HG02571 (cell line): ENCODE measurements around the gene TRMT61A.
"Not testable (repeated sequence)": the region's sequence is repeated elsewhere in the genome, so short reads cannot be mapped to it uniquely, and the experiment has no call there.

Experiments
- ATAC-seq: cut with Tn5 transposase; IDR thresholded peaks from one replicate; pipeline ENCODE4 v1.9.1; 2021; ENCODE audit warnings: mild to moderate bottlenecking, moderate library complexity; ENCODE audit not compliant: unreplicated experiment

TRMT61A gene

GRCh38 chr14:103508521-103509329, 20.3 kb upstream of the TRMT61A start:
- ATAC-seq: no peak

- no peak for ATAC-seq
Observed at GRCh38 chr14:103509864-103510723, 18.9 kb upstream of the TRMT61A start.

- no peak for ATAC-seq
Observed at GRCh38 chr14:103510724-103511693, 18.0 kb upstream of the TRMT61A start.

- not testable (repeated sequence) for ATAC-seq
Observed at GRCh38 chr14:103512180-103512579, 16.8 kb upstream of the TRMT61A start.

GRCh38 chr14:103512701-103513611, 16.0 kb upstream of the TRMT61A start:
- ATAC-seq: no peak

- no peak for ATAC-seq
Observed at GRCh38 chr14:103514596-103515421, 14.2 kb upstream of the TRMT61A start.

- ATAC-seq: no peak
Observed at GRCh38 chr14:103516426-103517173, 12.4 kb upstream of the TRMT61A start.

GRCh38 chr14:103517174-103517566, 11.8 kb upstream of the TRMT61A start:
- ATAC-seq: no peak

GRCh38 chr14:103517721-103518421, 11.1 kb upstream of the TRMT61A start:
- ATAC-seq: no peak

GRCh38 chr14:103518422-103519042, 10.5 kb upstream of the TRMT61A start:
- ATAC-seq: no peak

GRCh38 chr14:103519043-103519836, 9.8 kb upstream of the TRMT61A start:
- ATAC-seq: no peak

GRCh38 chr14:103519837-103520212, 9.2 kb upstream of the TRMT61A start:
- no peak for ATAC-seq

- ATAC-seq: no peak
Observed at GRCh38 chr14:103520269-103520656, 8.7 kb upstream of the TRMT61A start.

GRCh38 chr14:103520657-103521437, 8.1 kb upstream of the TRMT61A start:
- peak; percentile 37 for ATAC-seq

- no peak for ATAC-seq
Observed at GRCh38 chr14:103521438-103521950, 7.5 kb upstream of the TRMT61A start.
